ENCODE results near the gene CERS6.
A peak's percentile ranks its signal among the peaks of the same experiment; 100 is the strongest.

CERS6 gene

GRCh38 chr2:168518555-168519066 lies 62.5 kb downstream of the CERS6 start:
- Mint-ChIP-seq H3K4me3 (no peak overlapping the region), H3K4me1 (ENCODE audit: low read depth) (peaks cover 64% of the 10 kb centered on the region), H3K9me3 (no peaks in the 10 kb centered on the region), H3K27ac (peak overlapping the region; percentile 27), H3K36me3 (ENCODE audit: low read depth) (peaks cover 21% of the 10 kb centered on the region), H3K27me3 (no peaks in the 10 kb centered on the region)

- Mint-ChIP-seq H3K4me1 (ENCODE audit: low read depth) (peaks cover 63% of the 10 kb centered on the region), H3K36me3 (ENCODE audit: low read depth) (peaks cover 16% of the 10 kb centered on the region), H3K9me3 (no peaks in the 10 kb centered on the region), H3K27me3 (no peaks in the 10 kb centered on the region), H3K4me3 (no peak overlapping the region), H3K27ac (no peak overlapping the region)
Measured at GRCh38 chr2:168519534-168520308, 63.6 kb downstream of the CERS6 start.

- H3K27ac Mint-ChIP-seq = no peak overlapping the region
Measured at GRCh38 chr2:168521053-168521741, 65.1 kb downstream of the CERS6 start.

GRCh38 chr2:168522446-168522845 lies 66.4 kb downstream of the CERS6 start:
- Mint-ChIP-seq H3K9me3 (no peaks in the 10 kb centered on the region), H3K4me1 (ENCODE audit: low read depth) (peaks cover 60% of the 10 kb centered on the region), H3K27me3 (no peaks in the 10 kb centered on the region), H3K36me3 (ENCODE audit: low read depth) (no peaks in the 10 kb centered on the region), H3K27ac (no peak overlapping the region), H3K4me3 (no peak overlapping the region)

More at GRCh38 chr2:168521053-168521741, 65.1 kb downstream of the CERS6 start:
- Mint-ChIP-seq H3K27me3 (no peaks in the 10 kb centered on the region), H3K9me3 (no peaks in the 10 kb centered on the region), H3K4me3 (no peak overlapping the region), H3K36me3 (ENCODE audit: low read depth) (peaks cover 7% of the 10 kb centered on the region), H3K4me1 (ENCODE audit: low read depth) (peaks cover 60% of the 10 kb centered on the region)

- Mint-ChIP-seq H3K4me1 (ENCODE audit: low read depth) (peaks cover 50% of the 10 kb centered on the region), H3K4me3 (no peak overlapping the region), H3K27me3 (no peaks in the 10 kb centered on the region), H3K27ac (no peak overlapping the region), H3K9me3 (no peaks in the 10 kb centered on the region), H3K36me3 (ENCODE audit: low read depth) (no peaks in the 10 kb centered on the region)
Measured at GRCh38 chr2:168524005-168524404, 67.9 kb downstream of the CERS6 start.

GRCh38 chr2:168525020-168525419 lies 68.9 kb downstream of the CERS6 start:
- H3K27ac Mint-ChIP-seq = no peak overlapping the region
- no peak overlapping the region for H3K4me3 Mint-ChIP-seq
- H3K36me3 Mint-ChIP-seq (ENCODE audit: low read depth) = no peaks in the 10 kb centered on the region
- H3K9me3 Mint-ChIP-seq = no peaks in the 10 kb centered on the region
- H3K4me1 Mint-ChIP-seq (ENCODE audit: low read depth) = peaks cover 54% of the 10 kb centered on the region
- H3K27me3 Mint-ChIP-seq = no peaks in the 10 kb centered on the region

- H3K4me3 Mint-ChIP-seq = no peak overlapping the region
- no peaks in the 10 kb centered on the region for H3K9me3 Mint-ChIP-seq
- peaks cover 55% of the 10 kb centered on the region for H3K4me1 Mint-ChIP-seq (ENCODE audit: low read depth)
- H3K27me3 Mint-ChIP-seq = no peaks in the 10 kb centered on the region
- H3K36me3 Mint-ChIP-seq (ENCODE audit: low read depth) = no peaks in the 10 kb centered on the region
- H3K27ac Mint-ChIP-seq = no peak overlapping the region
Measured at GRCh38 chr2:168525716-168526446, 69.8 kb downstream of the CERS6 start.

- Mint-ChIP-seq H3K9me3 (no peaks in the 10 kb centered on the region), H3K27me3 (no peaks in the 10 kb centered on the region), H3K36me3 (ENCODE audit: low read depth) (no peaks in the 10 kb centered on the region), H3K4me1 (ENCODE audit: low read depth) (peaks cover 55% of the 10 kb centered on the region), H3K4me3 (no peak overlapping the region), H3K27ac (no peak overlapping the region)
Measured at GRCh38 chr2:168526641-168527040, 70.6 kb downstream of the CERS6 start.

- H3K4me1 Mint-ChIP-seq (ENCODE audit: low read depth) = peaks cover 52% of the 10 kb centered on the region
- no peak overlapping the region for H3K27ac Mint-ChIP-seq
- no peak overlapping the region for H3K4me3 Mint-ChIP-seq
- no peaks in the 10 kb centered on the region for H3K27me3 Mint-ChIP-seq
- H3K36me3 Mint-ChIP-seq (ENCODE audit: low read depth) = no peaks in the 10 kb centered on the region
- no peaks in the 10 kb centered on the region for H3K9me3 Mint-ChIP-seq
Measured at GRCh38 chr2:168528016-168528415, 71.9 kb downstream of the CERS6 start.

GRCh38 chr2:168528469-168528868 lies 72.4 kb downstream of the CERS6 start:
- H3K27ac Mint-ChIP-seq = no peak overlapping the region
- peaks cover 52% of the 10 kb centered on the region for H3K4me1 Mint-ChIP-seq (ENCODE audit: low read depth)
- H3K36me3 Mint-ChIP-seq (ENCODE audit: low read depth) = no peaks in the 10 kb centered on the region
- no peaks in the 10 kb centered on the region for H3K27me3 Mint-ChIP-seq
- no peak overlapping the region for H3K4me3 Mint-ChIP-seq
- no peaks in the 10 kb centered on the region for H3K9me3 Mint-ChIP-seq

- no peak overlapping the region for H3K27ac Mint-ChIP-seq
- H3K9me3 Mint-ChIP-seq = no peaks in the 10 kb centered on the region
- H3K4me1 Mint-ChIP-seq (ENCODE audit: low read depth) = peaks cover 52% of the 10 kb centered on the region
- no peak overlapping the region for H3K4me3 Mint-ChIP-seq
- no peaks in the 10 kb centered on the region for H3K27me3 Mint-ChIP-seq
- H3K36me3 Mint-ChIP-seq (ENCODE audit: low read depth) = no peaks in the 10 kb centered on the region
Measured at GRCh38 chr2:168529054-168529833, 73.2 kb downstream of the CERS6 start.

GRCh38 chr2:168529900-168530561 lies 74.0 kb downstream of the CERS6 start:
- no peaks in the 10 kb centered on the region for H3K36me3 Mint-ChIP-seq (ENCODE audit: low read depth)
- H3K27me3 Mint-ChIP-seq = no peaks in the 10 kb centered on the region
- peaks cover 53% of the 10 kb centered on the region for H3K4me1 Mint-ChIP-seq (ENCODE audit: low read depth)
- H3K9me3 Mint-ChIP-seq = no peaks in the 10 kb centered on the region
- no peak overlapping the region for H3K27ac Mint-ChIP-seq
- no peak overlapping the region for H3K4me3 Mint-ChIP-seq

GRCh38 chr2:168530982-168531622 lies 75.0 kb downstream of the CERS6 start:
- Mint-ChIP-seq H3K27me3 (no peaks in the 10 kb centered on the region), H3K36me3 (ENCODE audit: low read depth) (no peaks in the 10 kb centered on the region), H3K27ac (no peak overlapping the region), H3K4me1 (ENCODE audit: low read depth) (peaks cover 55% of the 10 kb centered on the region), H3K4me3 (no peak overlapping the region), H3K9me3 (no peaks in the 10 kb centered on the region)
